Tibial artery (tissue), 4 donors: Measurements from ENCODE around the gene NDUFB4.

Source experiments
- DNase-seq, 2 donors: peaks; one replicate each; pipeline ENCODE4 v3.0.0-alpha.2; 2019
- H3K27ac ChIP-seq, 2 donors: fragments of 200-600 bp; sonication (generic) in 1 of 2; 1 replicate in 1 of 2; 2 replicates in 1 of 2; pipeline ENCODE4 v1.5.1; 2018 to 2019; ENCODE audit warnings: mild to moderate bottlenecking in 1 of 2
- H3K27me3 ChIP-seq, 2 donors: fragments of 200-600 bp; sonication (generic) in 1 of 2; one replicate each; pipeline versions ENCODE4 v1.5.1 to v1.6.0; 2016 to 2019
- H3K36me3 ChIP-seq, 3 donors: fragments of 200-600 bp; sonication (generic) in 2 of 3; one replicate each; pipeline ENCODE4 v1.5.1; 2016 to 2019; ENCODE audit warnings: mild to moderate bottlenecking in 2 of 3
- H3K4me1 ChIP-seq, 4 donors: fragments of 200-600 bp; sonication (generic) in 2 of 4; 1 replicate in 3 of 4; 2 replicates in 1 of 4; pipeline ENCODE4 v1.5.1; 2016 to 2019
- H3K4me3 ChIP-seq, 2 donors: fragments of 200-600 bp; sonication (generic) in 1 of 2; 1 replicate in 1 of 2; 2 replicates in 1 of 2; pipeline ENCODE4 v1.5.1; 2018 to 2019; ENCODE audit warnings: mild to moderate bottlenecking in 2 of 2
- H3K9me3 ChIP-seq, 3 donors: fragments of 200-600 bp; sonication (generic) in 1 of 3; one replicate each; pipeline ENCODE4 v1.5.1; 2016 to 2019
- intact Hi-C: fragments of 100-400 bp; cut with DNase I; formaldehyde crosslinking; loops from one replicate; pipeline ENCODE4 v1.15.0; 2023; ENCODE audit warnings: low total_unique reads
- TF ChIP-seq, protein P1 (sequence below), 2 experiments: fragments of 200-600 bp in 1 of 2; fragments of 450-650 bp in 1 of 2; IDR thresholded peaks; one replicate each; pipeline ENCODE4 v1.5.1; 2017 to 2019; ENCODE audit warnings: antibody characterized with exemption in 2 of 2, mild to moderate bottlenecking in 1 of 2, moderate library complexity in 1 of 2

NDUFB4 gene

DNA sequence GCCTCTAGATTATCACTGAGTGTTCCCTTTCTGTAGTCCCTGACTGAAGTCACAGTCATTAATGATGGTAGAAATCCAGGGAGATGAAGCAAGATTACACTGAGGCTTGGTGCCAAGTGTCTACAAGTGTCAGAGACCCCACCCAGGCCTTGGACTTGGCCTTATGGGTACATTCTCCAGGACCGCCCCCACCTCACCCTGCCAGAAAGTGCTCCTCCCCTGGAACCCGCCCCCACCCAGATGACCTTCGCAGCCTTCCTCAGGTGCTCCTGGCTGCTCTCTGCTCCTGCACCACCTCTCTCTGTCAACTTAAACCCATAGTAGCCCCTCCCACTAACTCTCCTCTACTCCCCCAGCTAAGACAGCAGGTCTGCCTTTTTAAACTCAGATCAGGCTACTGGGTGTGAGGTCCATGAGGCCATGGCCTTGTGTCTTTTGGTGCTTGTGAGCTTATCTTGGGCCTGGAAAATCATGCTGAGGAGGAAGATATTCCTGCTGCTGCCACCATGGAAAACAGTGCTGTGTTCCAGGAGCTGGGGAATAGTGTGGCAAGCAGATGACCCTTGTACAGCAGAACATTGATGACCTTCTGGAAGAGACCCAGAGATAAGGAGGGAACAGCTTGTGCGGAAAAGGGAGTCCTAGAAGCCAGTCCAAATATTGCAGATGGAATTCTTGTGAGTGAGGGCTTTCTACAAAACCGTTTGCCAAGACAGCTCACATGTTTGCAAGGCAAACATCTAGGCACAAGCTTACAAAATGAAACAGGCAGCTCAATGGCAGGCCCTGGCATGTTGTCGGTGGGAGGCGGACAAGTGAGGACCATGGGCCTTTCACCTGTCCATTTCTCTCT is 40.3 kb upstream of the NDUFB4 start:
- H3K4me1 ChIP-seq, result peaks cover 0 to 52% (median 33%) of the 10 kb centered on the region in 4 donors
- no peak overlapping the region for H3K4me3 ChIP-seq
- TF ChIP-seq, protein P1, sequence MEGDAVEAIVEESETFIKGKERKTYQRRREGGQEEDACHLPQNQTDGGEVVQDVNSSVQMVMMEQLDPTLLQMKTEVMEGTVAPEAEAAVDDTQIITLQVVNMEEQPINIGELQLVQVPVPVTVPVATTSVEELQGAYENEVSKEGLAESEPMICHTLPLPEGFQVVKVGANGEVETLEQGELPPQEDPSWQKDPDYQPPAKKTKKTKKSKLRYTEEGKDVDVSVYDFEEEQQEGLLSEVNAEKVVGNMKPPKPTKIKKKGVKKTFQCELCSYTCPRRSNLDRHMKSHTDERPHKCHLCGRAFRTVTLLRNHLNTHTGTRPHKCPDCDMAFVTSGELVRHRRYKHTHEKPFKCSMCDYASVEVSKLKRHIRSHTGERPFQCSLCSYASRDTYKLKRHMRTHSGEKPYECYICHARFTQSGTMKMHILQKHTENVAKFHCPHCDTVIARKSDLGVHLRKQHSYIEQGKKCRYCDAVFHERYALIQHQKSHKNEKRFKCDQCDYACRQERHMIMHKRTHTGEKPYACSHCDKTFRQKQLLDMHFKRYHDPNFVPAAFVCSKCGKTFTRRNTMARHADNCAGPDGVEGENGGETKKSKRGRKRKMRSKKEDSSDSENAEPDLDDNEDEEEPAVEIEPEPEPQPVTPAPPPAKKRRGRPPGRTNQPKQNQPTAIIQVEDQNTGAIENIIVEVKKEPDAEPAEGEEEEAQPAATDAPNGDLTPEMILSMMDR (IDR thresholded peaks at IDR 0.05), result no peak
- H3K27ac ChIP-seq, result peak overlapping the region; percentile 58 to 64
- no peaks in the 10 kb centered on the region for H3K27me3 ChIP-seq
- no peaks in the 10 kb centered on the region for H3K9me3 ChIP-seq
- intact Hi-C loops, result loop anchor here (5.0 kb wide), 2 partner anchors 134 to 314 kb away; no protein-coding TSS in a partner anchor
- DNase-seq, result peak; percentile 57 to 68
- no peaks in the 10 kb centered on the region for H3K36me3 ChIP-seq

DNA sequence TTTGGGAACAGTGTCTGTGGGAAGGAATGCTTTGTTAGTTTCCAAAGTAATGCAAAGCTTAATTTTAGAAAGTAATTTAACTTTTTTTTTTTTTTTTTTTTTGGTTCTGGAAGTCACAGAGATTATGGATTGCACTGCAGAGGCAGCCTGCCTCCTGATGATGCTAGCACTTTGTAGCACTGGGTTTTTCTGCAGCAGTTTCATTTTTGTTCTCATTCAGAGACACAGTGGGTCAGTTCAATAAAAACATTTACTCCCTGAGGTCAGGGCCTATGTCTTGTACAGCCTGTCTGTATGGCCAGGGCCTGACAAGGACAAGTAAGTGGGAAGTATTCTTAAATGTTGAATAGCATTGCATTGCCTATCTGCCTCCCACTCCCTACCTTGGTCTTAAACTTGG is 39.0 kb upstream of the NDUFB4 start:
- Histone ChIP-seq H3K4me1 (peaks cover 0 to 54% (median 33%) of the 10 kb centered on the region in 4 donors), H3K4me3 (no peak overlapping the region), H3K27me3 (no peaks in the 10 kb centered on the region), H3K9me3 (no peaks in the 10 kb centered on the region), H3K27ac (peak overlapping the region; percentile 58 to 85), H3K36me3 (no peaks in the 10 kb centered on the region)
- DNase-seq, result no peak
- TF ChIP-seq, protein P1 (IDR thresholded peaks at IDR 0.05), result no peak
- intact Hi-C loops, result loop anchor here (5.0 kb wide), 2 partner anchors 135 to 315 kb away; no protein-coding TSS in a partner anchor

DNA sequence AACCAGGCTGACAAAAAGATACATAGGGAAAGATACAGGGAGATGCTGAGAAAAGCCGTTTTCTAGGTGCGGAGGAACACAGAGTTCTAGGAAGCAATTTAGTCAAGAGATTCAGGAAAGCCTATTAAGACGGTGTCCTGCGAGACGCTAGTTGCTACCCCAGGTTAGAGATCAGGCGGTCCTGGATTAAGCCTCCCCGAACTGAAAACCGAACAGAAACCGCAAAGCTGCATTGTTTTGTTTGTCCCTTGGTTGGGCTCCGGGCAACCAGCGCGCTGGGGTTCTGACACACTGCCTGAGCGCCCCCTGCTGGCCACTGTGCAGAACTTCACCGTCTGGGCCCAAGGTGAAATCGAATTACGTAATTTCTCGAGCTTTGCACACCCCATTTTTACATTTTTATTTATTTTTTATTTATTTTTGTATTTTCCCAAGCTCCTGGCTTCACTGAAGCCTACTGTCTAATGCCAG is 37.3 kb upstream of the NDUFB4 start:
- intact Hi-C loops, result loop anchor here (5.0 kb wide), 2 partner anchors 137 to 317 kb away; no protein-coding TSS in a partner anchor
- peak; percentile 91 to 92 for DNase-seq

DNA sequence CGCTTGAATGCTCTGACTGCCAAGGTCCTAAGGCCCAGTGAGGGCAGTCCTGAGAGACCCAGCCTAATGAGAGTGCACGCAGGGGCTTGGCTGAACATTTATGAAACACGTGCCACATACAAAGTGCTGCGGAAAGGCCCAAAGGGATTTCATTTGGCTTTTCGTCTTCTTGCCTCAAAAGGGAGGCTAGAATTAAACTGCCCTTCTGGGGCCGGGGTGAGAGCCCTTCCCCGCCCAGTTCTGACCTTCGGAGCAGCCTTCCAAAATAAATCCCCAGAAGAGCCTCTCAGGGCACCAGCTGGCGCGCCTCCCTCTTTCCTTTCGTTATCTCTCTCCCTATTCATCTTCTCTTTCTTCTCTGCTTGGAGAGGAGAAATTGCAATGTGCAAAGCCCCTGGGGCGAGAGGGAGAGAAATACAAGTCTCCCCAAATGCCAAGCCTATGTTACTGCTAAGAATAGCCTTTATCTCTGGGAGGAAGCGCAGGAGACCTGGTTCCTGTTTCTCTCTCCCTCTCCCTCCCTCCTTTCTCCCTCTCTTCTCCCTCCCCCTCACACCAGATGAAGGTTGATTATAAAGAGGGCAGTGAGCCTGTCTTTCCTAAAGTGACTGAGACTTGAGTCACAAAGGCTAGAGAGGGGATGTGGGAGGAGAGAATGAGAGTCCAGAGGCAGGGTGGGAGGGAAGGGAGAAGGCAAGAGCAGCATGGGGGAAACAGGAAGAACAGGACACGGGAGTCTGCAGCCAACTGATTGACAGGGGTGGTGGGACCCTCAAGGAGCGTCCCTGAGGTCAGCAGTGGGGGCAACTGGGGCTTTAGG is 36.7 kb upstream of the NDUFB4 start:
- peak overlapping the region; percentile 73 to 85 for H3K27ac ChIP-seq
- peak in 1 of 2 donors; percentile 73 for DNase-seq
- H3K36me3 ChIP-seq, result no peaks in the 10 kb centered on the region
- TF ChIP-seq, protein P1 (IDR thresholded peaks at IDR 0.05), result no peak
- intact Hi-C loops, result loop anchor here (5.0 to 10.0 kb wide), 3 partner anchors 137 to 317 kb away; partner anchors contain the start of genes GTF2E1 and RABL3
- H3K27me3 ChIP-seq, result no peaks in the 10 kb centered on the region
- no peaks in the 10 kb centered on the region for H3K9me3 ChIP-seq
- peak overlapping the region; percentile 50 to 57 for H3K4me3 ChIP-seq
- H3K4me1 ChIP-seq, result peaks cover 0 to 54% (median 33%) of the 10 kb centered on the region in 4 donors

More for the DNA sequence above, 37.3 kb upstream of the NDUFB4 start:
- H3K27ac ChIP-seq, result peak overlapping the region; percentile 73 to 85
- peak overlapping the region; percentile 50 to 57 for H3K4me3 ChIP-seq
- TF ChIP-seq, protein P1 (IDR thresholded peaks at IDR 0.05), result peak; percentile 93 to 97
- H3K9me3 ChIP-seq, result no peaks in the 10 kb centered on the region
- H3K36me3 ChIP-seq, result no peaks in the 10 kb centered on the region
- no peaks in the 10 kb centered on the region for H3K27me3 ChIP-seq
- H3K4me1 ChIP-seq, result peaks cover 0 to 54% (median 33%) of the 10 kb centered on the region in 4 donors
